Upper lobe of left lung (tissue), 6 donors: ENCODE results near the gene TMCC3. TPM values are rescaled to one million over a fixed set of nuclear protein-coding genes. Genes with fewer than 3 reads are reported as not detected.

Source experiments
- ATAC-seq, 2 donors: fragments of 200-7000 bp; cut with Tn5 transposase; one replicate each; pipeline ENCODE4 v1.9.1; 2022; ENCODE audit warnings: mild to moderate bottlenecking in 2 of 2, moderate library complexity in 2 of 2; ENCODE audit not compliant: low FRiP score in 2 of 2
- DNase-seq, 2 donors: peaks; one replicate each; pipeline ENCODE4 v3.0.0-alpha.2; 2019 to 2020
- H3K27ac ChIP-seq, 4 donors: fragments of 200-600 bp; sonication (generic); one replicate each; pipeline ENCODE4 v1.5.1; 2016 to 2019
- H3K27me3 ChIP-seq, 4 donors: fragments of 200-600 bp; sonication (generic); one replicate each; pipeline ENCODE4 v1.5.1; 2017 to 2019
- H3K36me3 ChIP-seq, 4 donors: fragments of 200-600 bp; sonication (generic); one replicate each; pipeline ENCODE4 v1.5.1; 2016 to 2019
- H3K4me1 ChIP-seq, 4 donors: fragments of 200-600 bp; sonication (generic); one replicate each; pipeline ENCODE4 v1.5.1; 2018 to 2019
- H3K4me3 ChIP-seq, 4 donors: fragments of 200-600 bp; sonication (generic); one replicate each; pipeline ENCODE4 v1.5.1; 2017 to 2019; ENCODE audit warnings: mild to moderate bottlenecking in 2 of 4, moderate library complexity in 1 of 4
- H3K9me3 ChIP-seq, 4 donors: fragments of 200-600 bp; sonication (generic); one replicate each; pipeline ENCODE4 v1.5.1; 2018 to 2019
- EP300 ChIP-seq, 4 donors: sonication (generic); formaldehyde crosslinking; IDR thresholded peaks; one replicate each; pipeline ENCODE4 v1.5.1; 2017; ENCODE audit warnings: antibody characterized with exemption in 4 of 4, control low read depth in 2 of 4
- POLR2A ChIP-seq, 4 donors: fragments of 450-650 bp; IDR thresholded peaks; one replicate each; pipeline ENCODE4 v1.5.1; 2016 to 2017; ENCODE audit warnings: antibody characterized with exemption in 4 of 4, mild to moderate bottlenecking in 2 of 4
- POLR2AphosphoS5 ChIP-seq, 2 donors: sonication (generic); formaldehyde crosslinking; IDR thresholded peaks; one replicate each; pipeline ENCODE4 v1.5.1; 2017; ENCODE audit warnings: antibody characterized with exemption in 2 of 2
- WGBS, 2 donors: methylation state at CpG; one replicate each; pipeline ENCODE4 v1.1.5; 2017 to 2018; 5-methylcytosine and 5-hydroxymethylcytosine counted together
- total RNA-seq, 6 donors: library from RNA; depleted of rRNA in 4 of 6; stranded (reverse); fragments of >200 nt in 4 of 6; gene quantifications; one replicate each; pipeline versions ENCODE4 v1.1.0 to v1.2.1, GENCODE V29; 2016 to 2021
- TF ChIP-seq, protein P1 (sequence below), 6 experiments: fragments of 450-650 bp in 4 of 6; fragments of 200-600 bp in 2 of 6; sonication (generic) in 2 of 6; IDR thresholded peaks; one replicate each; pipeline ENCODE4 v1.5.1; 2016 to 2019; ENCODE audit warnings: antibody characterized with exemption in 6 of 6
- donor health status: DM: no; HTN: no; CAD: no; lungs with moderate emphysema.
- donor health status: DM: no; HTN: yes; CAD: no; lungs with severe emphysema.

Gene TMCC3
- total RNA-seq, 6 donors from 2014 or later, result 5.4 to 17.4 (median 12.7) TPM

DNA sequence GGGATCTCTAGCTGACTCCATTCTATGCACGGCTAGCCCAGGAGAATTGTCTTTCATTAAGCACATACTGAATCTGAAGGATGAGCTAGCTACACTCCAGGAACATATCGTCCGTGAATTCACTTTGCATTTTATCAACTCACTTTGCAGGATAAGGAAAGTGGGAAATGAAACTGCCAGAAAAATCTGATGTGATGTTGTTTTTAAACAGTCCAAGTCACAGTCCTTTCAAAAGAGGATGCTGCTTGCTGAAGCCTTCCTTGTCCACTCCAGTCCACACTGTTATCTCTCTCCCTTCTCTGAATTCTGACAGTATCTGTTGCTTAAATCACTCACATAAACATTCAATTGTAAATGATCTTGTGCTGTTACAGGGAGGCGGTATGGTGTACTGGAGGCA, 12.7 kb upstream of the TMCC3 start:
- DNase-seq (no peak), ATAC-seq (no peak)
- no peaks in the 10 kb centered on the region for H3K36me3 ChIP-seq
- no peaks in the 10 kb centered on the region for H3K27me3 ChIP-seq
- H3K4me1 ChIP-seq, result peaks cover 0 to 3% (median 0%) of the 10 kb centered on the region in 4 donors
- no peaks in the 10 kb centered on the region for H3K9me3 ChIP-seq
- WGBS, 2 donors, result 52 to 55% methylated on average over 4 of the region's 4 CpGs
- H3K4me3 ChIP-seq, result no peak overlapping the region
- no peak overlapping the region for H3K27ac ChIP-seq
- TF ChIP-seq, protein P1, sequence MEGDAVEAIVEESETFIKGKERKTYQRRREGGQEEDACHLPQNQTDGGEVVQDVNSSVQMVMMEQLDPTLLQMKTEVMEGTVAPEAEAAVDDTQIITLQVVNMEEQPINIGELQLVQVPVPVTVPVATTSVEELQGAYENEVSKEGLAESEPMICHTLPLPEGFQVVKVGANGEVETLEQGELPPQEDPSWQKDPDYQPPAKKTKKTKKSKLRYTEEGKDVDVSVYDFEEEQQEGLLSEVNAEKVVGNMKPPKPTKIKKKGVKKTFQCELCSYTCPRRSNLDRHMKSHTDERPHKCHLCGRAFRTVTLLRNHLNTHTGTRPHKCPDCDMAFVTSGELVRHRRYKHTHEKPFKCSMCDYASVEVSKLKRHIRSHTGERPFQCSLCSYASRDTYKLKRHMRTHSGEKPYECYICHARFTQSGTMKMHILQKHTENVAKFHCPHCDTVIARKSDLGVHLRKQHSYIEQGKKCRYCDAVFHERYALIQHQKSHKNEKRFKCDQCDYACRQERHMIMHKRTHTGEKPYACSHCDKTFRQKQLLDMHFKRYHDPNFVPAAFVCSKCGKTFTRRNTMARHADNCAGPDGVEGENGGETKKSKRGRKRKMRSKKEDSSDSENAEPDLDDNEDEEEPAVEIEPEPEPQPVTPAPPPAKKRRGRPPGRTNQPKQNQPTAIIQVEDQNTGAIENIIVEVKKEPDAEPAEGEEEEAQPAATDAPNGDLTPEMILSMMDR (IDR thresholded peaks at IDR 0.05), result no peak
- TF ChIP-seq POLR2AphosphoS5 (IDR thresholded peaks at IDR 0.05) (no peak), EP300 (IDR thresholded peaks at IDR 0.05) (no peak), POLR2A (IDR thresholded peaks at IDR 0.05) (no peak)

DNA sequence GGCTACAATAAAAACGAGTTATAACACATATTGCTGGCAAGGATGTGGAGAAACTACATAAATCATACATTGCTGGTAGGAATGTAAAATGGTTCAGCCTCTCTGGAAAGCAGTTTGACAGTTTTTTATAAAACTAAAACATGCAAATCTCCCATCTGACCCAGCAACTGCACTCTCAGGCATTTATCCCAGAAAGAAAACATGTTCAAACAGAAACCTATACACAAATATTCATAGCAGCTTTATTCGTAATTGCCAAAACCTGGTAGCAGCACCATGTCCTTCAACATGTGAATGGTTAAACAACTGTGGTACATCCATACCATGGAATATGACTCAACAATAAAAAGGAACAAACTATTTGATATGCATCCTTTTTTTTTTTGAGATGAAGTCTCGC, 10.1 kb upstream of the TMCC3 start:
- WGBS, 2 donors, result 69 to 76% methylated on average over 3 of the region's 3 CpGs
- ATAC-seq (no peak), DNase-seq (no peak)
- no peaks in the 10 kb centered on the region for H3K27me3 ChIP-seq
- no peaks in the 10 kb centered on the region for H3K36me3 ChIP-seq
- H3K27ac ChIP-seq, result no peak overlapping the region
- H3K4me3 ChIP-seq, result no peak overlapping the region
- H3K9me3 ChIP-seq, result no peaks in the 10 kb centered on the region
- TF ChIP-seq POLR2AphosphoS5 (IDR thresholded peaks at IDR 0.05) (no peak), EP300 (IDR thresholded peaks at IDR 0.05) (no peak), POLR2A (IDR thresholded peaks at IDR 0.05) (no peak)
- TF ChIP-seq, protein P1 (IDR thresholded peaks at IDR 0.05), result no peak
- H3K4me1 ChIP-seq, result peaks cover 0 to 3% (median 0%) of the 10 kb centered on the region in 4 donors

DNA sequence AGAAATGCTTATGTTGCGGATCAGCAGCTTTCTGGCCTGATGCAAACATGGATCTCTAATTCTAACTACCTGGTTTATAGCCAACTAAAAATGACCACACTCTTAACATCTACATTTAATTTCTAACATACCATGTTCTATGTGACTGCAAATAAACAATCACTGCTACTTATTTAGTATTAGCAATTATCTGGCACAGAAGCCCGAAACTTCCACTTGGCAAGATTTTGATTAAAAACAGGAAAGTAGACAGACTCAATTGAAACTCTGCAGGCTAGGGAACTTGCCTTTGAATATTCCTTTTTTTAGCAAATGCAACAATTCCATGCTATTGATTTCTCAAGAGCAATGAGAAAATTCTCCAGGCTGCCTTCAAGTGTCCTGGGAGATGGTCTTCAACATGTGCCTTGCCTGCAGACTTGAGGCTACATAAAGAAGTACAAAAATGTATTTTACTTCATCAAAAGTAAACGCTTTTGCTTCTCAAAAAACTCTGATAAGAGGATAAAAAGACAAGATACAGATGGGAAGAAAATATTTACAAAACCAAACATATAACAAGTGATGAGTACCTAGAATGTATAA, 9.1 kb upstream of the TMCC3 start:
- Histone ChIP-seq H3K4me3 (no peak overlapping the region), H3K36me3 (no peaks in the 10 kb centered on the region), H3K9me3 (no peaks in the 10 kb centered on the region), H3K4me1 (peaks cover 0 to 3% (median 0%) of the 10 kb centered on the region in 4 donors), H3K27ac (no peak overlapping the region), H3K27me3 (no peaks in the 10 kb centered on the region)
- no peak for DNase-seq
- ATAC-seq, result no peak
- TF ChIP-seq, protein P1 (IDR thresholded peaks at IDR 0.05), result no peak
- TF ChIP-seq POLR2A (IDR thresholded peaks at IDR 0.05), result no peak
- TF ChIP-seq EP300 (IDR thresholded peaks at IDR 0.05), result no peak
- TF ChIP-seq POLR2AphosphoS5 (IDR thresholded peaks at IDR 0.05), result no peak
- 78 to 87% methylated on average over 3 of the region's 3 CpGs for WGBS, 2 donors

DNA sequence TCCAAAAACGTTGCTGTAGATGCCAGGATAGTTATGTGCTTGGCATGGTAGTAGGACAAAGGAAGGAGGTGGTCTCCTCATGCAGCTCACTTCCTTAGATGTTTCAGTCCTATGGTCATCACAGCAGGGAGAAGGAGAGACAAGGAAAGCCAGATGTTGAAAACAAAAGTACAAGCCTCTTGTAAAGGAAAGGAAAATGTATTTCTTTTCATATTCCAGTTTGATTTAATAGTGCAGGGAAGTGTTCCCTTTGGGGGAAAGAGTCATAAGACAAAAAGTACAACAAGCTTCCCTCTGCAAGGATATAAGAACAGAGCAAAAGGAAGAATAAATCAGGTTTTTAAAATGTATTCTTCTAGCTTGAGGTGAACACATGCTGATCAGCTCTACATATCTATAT, 8.6 kb upstream of the TMCC3 start:
- DNase-seq (no peak), ATAC-seq (no peak)
- H3K36me3 ChIP-seq, result no peaks in the 10 kb centered on the region
- peaks cover 0 to 3% (median 0%) of the 10 kb centered on the region in 4 donors for H3K4me1 ChIP-seq
- no peaks in the 10 kb centered on the region for H3K9me3 ChIP-seq
- TF ChIP-seq POLR2A (IDR thresholded peaks at IDR 0.05) (no peak), POLR2AphosphoS5 (IDR thresholded peaks at IDR 0.05) (no peak)
- TF ChIP-seq, protein P1 (IDR thresholded peaks at IDR 0.05), result no peak
- no peak overlapping the region for H3K27ac ChIP-seq
- WGBS, 2 donors, result 17 to 21% methylated on average over 1 of the region's 1 CpG
- H3K27me3 ChIP-seq, result no peaks in the 10 kb centered on the region
- H3K4me3 ChIP-seq, result no peak overlapping the region

DNA sequence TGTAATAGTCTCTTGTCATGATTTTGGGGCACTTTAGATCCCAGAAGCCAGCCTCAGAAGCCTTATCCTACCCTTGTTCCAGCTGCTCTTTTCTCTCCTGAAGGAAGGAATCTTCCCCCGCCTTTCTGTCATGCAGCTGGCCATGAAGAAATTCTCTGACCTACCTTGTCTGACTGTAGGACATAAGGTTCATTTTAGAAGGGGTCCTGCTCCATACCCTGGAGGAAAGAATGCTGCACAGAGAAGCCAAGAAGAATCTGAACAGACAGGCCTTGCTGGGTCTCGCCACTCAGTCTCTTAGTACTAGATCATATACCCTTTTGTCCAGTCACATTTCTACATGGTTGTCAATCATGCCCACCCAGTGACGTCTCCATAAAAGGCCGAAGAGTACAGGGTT, 6.2 kb upstream of the TMCC3 start:
- H3K27me3 ChIP-seq, result no peaks in the 10 kb centered on the region
- H3K9me3 ChIP-seq, result no peaks in the 10 kb centered on the region
- 88 to 96% methylated on average over 4 of the region's 4 CpGs for WGBS, 2 donors
- ATAC-seq (no peak), DNase-seq (no peak)
- TF ChIP-seq POLR2A (IDR thresholded peaks at IDR 0.05), result no peak
- no peak for TF ChIP-seq POLR2AphosphoS5 (IDR thresholded peaks at IDR 0.05)
- no peak for TF ChIP-seq EP300 (IDR thresholded peaks at IDR 0.05)
- TF ChIP-seq, protein P1 (IDR thresholded peaks at IDR 0.05), result no peak
- no peaks in the 10 kb centered on the region for H3K36me3 ChIP-seq
- H3K27ac ChIP-seq, result no peak overlapping the region
- H3K4me1 ChIP-seq, result peaks cover 0 to 3% (median 0%) of the 10 kb centered on the region in 4 donors
- no peak overlapping the region for H3K4me3 ChIP-seq
